ENCODE measurements around the gene DAG1. TPM values are rescaled to one million over a fixed set of nuclear protein-coding genes. Genes with fewer than 3 reads are reported as not detected.

Gene DAG1
- 23.6 TPM for total RNA-seq (ENCODE audit: insufficient read depth, low replicate concordance)

DNA sequence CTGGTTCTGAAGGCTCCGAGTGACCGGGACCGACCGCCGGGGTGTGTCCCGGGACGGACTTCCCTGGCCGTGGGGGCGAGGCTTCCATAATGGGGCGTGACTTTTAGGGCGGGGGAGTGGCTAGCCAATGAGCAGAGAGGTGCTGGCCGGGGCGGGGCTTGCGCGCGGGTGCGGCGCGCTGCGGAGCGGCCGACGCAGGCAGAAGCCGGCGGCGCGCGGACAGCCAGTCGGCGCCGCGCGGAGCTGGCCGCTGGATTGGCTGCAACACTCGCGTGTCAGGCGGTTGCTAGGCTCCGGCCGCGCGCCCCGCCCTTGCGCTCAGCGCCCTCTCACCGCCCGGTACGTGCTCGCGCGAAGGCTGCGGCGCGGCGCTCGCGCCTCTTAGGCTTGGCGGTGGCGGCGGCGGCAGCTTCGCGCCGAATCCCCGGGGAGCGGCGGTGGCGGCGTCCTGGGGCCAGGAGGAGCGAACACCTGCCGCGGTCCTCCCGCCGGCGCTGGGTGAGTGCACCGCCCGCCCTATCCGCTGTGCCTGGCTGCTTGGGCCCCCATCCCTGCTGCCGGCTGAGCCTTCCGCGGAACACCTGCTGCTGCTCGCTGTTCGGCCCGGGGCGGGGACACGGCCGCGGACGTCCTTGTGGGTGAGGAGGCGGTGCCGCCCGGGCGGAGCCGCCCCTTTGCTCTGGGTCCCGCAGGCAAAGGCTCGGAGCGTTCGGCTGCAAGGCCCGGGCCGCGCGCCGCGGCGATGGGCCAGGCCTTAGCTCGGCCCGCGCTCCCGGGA, at the start of gene DAG1:
Gene DAG1, plus strand, starts transcription at position 332 of the 778 bp plus-strand sequence. CDS start 40,268 bp downstream, outside the sequence.
- DNase-seq (ENCODE audit: low spot score), result peak; percentile 99

DNA sequence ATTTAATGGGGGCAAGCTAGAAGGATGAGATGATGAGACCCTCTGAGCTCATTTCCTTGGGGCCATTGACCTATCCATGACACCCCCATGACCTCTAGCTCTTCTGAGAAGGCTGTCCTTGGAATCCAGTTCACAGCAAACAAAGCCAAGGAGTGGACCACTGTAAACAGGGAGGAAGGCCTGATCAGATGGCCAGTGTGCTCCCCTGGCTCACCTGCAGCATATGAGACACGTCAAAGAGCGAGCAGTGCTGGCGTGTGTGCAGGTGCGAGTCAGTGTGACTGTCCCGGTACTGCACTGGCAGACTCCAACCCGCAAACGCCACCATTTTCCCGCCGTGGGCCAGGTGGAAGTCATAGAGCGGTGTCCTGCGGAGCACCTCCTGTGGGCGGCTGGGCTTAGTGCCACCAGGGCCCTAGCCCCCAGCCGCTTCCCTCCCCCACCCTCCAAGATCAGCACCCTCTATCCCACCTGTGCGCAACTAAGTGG, 48.1 kb upstream of the DAG1 start:
- DNase-seq (ENCODE audit: low spot score), result no peak

DNA sequence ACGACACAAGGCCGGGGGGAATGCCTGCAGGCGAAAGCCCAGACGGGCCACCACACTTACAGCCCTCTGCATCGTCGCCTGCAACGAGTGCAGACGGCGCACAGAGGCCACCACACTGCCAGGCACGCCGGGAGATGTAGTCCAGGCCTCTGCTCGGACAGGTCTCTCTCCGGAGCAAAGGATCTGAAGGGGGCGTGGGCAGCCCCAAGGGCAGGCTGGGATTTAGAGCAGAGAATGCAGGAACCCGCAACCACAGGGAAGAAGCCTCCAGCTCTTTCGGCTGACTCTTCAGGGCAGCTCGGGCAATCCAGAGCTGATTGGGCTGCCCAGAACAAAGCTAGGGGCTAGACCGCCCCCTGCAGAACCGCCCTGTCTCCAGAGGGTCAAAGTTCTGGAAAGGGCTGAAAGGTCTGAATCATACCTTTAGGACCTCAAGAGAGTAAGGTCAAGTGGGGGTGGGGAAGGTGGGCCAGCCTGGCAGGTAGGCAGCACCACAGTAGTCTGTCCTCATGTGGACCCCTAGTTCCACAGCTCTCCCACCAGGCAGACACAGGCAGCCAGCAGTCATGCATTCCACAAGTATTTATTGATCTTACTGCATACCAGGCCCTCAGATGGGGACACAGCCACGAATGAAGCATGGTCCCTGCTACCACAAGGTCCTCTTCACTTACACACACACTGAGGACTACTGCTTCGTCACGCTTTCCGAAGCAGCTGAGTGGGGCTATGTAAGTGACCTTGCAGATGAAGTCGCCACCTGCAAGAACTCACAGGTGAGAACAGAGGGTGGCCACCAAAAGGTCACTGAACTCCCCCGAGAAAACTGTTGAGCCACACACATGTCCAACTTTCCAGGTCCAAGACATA, 47.5 kb upstream of the DAG1 start, which contains the start of gene AMT:
Gene AMT, minus strand, starts transcription at position 95 of the 870 bp plus-strand sequence. Its CDS starts 23 bp downstream, at position 72.
- DNase-seq (ENCODE audit: low spot score), result peak; percentile 75

DNA sequence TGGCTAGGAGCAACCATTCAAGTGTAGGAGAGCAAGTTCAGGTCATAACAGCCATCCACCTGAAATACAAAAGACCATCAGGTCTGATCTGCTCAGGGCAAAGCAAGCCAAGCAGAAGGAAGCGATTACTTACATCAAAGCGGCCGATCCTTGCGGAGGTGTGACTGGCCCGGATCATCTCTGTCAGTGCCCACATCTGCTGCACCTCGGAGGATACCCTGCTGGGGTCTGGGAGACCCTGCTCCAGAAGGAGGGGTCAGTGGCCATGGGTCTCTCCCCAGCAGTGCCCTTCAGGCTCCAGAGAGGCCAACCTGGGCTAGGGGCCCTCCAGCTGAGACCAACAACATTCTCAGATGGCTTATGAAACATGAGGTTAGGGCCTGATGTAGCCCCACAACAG, 45.3 kb upstream of the DAG1 start:
- no peak for DNase-seq (ENCODE audit: low spot score)

DNA sequence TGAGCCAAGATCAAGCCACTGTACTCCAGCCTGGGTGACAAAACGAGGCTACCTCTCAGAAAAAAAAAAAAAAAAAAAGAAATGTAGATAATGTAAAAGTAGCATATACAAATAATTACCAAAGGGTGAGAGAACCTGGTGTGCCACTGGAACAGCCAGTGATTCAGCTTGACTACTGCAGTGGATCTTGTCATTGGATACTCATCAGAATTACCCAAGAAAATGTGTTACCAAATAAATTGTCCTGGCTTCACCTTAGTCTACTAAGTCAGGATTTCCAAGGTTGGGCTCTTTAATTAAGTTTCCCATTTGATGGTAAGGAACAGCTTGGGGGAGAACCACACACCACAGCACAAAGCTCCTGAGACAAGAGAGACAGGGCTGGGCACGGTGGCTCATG, 42.5 kb upstream of the DAG1 start:
- no peak for DNase-seq (ENCODE audit: low spot score)

DNA sequence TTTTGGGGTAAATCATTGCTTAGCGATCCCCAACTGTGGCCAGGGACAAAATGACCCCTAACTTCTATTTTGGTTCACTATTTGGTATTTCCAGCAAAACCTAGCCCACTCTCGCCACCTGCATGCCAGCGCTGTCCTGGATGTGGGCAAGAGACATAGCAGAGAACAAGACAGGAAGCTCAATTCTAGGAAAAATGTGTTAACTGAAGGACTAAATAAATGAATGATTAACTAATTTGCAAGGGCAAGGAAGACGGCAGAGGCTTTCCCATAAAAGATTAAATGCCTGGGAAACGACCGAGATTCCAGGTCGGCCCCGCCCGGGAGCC, 41.4 kb upstream of the DAG1 start:
- no peak for DNase-seq (ENCODE audit: low spot score)

DNA sequence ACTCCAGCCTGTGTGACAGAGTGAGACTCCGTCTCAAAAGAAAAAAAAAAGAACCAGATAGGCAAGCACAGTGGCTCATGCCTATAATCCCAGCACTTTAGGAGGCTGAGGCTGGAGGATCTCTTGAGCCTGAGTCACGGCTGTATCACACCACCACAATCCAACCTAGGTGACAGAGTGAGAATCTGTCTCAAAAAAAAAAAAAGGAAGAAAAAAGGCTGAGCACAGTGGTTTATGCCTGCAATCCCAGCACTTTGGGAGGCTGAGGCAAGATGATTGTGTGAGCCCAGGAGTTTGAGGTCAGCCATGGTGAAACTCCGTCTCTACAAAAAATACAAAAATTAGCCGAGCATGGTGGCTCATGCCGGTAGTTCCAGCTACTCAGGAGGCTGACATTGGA, 35.3 kb upstream of the DAG1 start:
- no peak for DNase-seq (ENCODE audit: low spot score)

DNA sequence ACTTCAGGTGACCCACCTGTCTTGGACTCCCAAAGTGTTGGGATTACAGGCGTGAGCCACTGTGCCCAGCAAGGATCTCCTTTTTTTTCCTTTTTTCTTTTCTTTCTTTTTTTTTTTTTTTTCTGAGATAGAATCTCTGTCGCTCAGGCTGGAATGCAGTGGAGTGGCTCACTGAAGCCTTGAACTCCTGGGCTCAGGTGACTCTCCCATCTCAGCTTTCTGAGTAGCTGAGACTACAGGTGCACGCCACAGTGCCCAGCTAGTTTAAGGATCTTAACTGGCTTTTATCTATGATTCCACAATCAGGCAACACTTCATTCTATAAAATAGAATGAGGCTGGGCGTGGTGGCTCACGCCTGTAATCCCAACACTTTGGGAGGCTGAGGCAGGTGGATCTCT, 24.7 kb upstream of the DAG1 start:
- no peak for DNase-seq (ENCODE audit: low spot score)

DNA sequence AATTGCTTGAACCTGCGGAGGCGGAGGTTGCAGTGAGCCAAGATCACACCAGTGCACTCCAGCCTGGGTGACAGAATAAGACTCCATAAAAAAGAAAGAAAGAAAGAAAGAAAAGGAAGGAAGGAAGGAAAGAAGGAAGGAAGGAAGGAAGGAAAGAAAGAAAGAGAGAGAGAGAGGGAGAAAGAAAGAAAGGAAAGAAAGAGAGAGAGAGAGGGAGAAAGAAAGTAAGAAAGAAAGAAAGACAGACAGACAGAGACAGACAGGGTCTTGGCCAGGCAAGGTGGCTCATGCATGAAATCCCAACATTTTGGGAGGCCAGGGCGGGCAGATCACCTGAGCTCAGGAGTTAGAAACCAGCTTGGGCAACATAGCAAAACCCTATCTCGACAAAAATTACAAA, 16.4 kb upstream of the DAG1 start:
- DNase-seq (ENCODE audit: low spot score), result no peak

DNA sequence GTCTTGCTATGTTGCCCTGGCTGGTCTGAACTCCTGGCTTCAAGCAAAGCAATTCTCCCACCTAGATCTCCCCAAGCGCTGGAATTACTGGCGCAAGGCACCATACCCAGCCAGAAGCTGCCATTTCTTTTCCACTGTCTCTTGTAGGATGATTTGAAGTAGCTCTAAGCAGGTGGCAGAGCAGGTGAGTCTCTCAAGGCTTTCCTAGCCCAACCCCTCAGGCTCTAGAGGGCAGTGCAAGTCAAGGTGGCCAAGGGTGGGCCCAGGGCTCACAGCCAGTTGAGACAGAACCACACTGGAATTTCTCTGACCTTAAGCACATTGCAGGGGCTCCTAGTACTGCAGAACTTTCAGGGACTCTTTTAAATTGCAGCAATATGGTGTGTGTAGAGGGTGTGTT, 15.6 kb upstream of the DAG1 start:
- no peak for DNase-seq (ENCODE audit: low spot score)

DNA sequence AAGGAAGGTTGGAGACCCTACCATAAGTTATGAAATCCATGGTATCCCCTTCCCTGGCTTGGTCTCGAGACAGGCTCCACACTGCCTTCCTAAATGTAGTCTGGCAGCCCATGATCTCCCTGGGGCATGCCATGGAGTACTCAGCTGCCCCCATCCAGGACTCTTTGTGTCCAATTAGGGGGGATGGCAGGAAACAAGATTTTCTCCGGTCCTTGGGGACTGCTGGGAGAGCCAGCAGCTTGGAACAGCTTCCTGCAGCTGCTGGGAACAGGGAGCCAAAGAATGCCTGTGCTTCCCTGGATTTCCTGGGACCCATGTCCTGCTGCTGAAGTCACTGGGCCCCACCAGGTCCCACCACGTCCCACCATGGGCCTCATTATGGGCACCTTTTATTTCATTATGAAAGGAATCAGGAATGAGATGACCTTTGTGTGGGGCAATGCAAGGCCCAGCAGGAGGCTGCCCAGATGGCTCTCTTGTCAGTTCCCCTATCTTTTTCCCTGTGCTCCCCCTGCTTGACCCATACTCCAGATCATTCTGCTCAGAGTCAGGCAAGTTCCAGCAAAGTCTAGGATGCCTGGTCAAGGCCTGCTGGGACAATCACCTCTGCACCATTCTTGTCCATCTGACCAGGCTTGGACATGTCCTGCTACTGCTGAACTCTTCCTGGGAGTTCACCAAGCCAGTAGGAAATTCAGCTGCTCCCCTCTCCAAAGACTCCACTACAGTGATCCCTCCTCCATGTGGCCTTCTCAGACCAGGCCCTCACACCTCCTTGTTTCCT, 15.0 kb upstream of the DAG1 start:
- DNase-seq (ENCODE audit: low spot score), result no peak

DNA sequence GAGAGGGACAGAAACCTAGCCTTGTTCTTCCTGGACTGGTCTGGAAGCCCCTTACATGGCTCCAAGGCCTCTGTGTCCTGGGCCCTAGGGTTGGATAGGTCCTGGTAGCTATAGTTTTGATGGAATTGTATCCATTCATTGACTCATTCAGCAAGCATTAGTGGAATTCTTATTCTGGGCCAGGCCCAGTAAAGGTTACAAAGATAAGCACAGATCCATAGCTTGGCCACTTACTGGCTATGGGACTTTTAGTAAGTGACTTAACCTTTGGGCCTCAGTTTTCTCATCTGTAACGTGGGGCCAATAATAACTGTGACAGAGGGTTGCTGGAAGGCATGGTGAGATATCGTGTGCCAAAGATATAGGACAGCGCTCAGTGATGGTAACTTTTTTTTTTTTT, 13.6 kb upstream of the DAG1 start:
- DNase-seq (ENCODE audit: low spot score), result no peak

DNA sequence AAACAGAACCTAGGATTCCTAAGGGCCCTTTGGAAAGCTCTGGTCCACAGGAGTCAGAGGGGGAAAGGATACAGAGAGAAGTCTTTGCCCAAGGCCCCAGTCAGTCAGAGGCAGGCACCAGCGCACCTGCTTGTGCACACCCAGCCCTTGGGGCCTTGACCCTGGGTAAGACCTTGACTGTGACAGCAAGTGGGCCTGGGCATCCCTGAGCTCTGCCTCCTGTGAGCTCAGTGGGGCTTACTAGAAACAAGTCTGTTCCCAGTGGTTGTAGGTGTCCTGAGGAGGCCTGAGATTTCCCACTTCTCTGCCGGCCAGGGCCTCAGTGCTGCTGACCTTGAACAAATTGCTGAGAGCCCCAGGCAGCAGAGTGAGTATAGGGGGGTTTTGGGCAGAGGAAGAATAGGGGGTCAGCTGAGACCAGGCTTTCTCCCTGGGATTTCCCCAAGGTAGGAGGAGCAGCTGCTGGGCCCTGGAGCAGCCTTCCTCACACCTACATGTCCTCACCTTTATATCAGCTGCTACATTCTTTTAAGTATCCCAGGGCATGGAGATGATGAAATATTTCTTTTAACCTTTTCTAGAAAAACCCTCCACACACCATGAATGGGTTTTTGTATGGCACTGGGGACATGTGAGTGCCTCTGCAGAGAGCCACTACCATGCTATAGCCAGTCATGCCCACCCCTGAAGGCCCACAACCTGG, 9.7 kb upstream of the DAG1 start:
- no peak for DNase-seq (ENCODE audit: low spot score)

DNA sequence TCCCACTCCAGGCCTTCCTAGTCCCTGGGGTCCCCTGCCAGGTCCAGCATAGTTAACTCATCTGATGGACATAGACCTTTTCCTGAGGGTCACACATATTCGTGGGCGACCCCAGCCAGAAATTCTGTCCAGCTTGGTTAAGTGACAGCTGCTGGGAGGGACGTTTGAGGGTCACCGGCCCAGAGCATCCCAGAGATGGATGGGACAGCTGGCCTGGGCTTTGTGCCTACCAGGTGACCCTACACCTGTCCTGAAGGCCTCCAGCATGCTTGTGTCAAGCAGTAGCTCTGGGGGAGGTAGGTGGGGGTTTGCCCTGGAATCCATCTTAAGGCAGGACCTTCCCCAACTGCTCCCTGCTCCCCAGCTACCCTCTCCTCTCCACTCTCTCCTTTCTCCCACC, 9.1 kb upstream of the DAG1 start:
- DNase-seq (ENCODE audit: low spot score), result no peak

DNA sequence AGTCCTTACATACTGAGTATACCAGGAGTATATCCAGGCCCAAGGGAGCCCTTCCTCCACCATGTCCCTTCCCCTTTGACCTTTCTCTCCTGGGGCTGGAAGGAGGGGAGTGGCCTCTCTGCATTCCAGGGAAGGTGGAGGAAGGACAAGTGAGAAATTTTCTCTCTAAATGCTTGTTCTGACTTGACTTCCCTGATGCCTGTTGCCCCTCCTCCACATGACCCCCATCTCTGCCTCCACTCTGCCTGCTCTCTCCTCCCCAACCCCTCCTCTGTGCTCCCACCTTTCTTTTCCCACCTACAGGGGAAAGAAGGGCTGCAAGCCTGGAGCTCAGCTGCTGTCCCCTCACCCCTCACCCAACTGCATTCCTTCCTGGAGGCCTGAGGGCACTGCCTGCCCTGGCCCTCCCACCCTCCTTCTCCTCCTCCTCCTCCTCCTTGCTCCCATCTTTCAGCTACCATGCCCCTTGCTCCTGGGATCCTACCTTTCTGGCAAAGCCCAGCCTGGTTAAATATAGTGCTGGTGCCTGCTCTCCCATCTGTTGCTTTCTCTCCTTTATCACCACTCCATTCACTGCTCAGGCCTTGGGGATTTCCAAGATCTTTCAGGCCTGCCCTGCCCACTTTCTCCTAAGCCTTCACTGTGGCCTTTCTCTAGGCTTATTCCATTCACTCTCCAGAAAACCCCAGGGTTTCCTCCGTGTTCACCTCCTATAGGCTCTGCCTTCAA, 8.5 kb upstream of the DAG1 start:
- peak; percentile 81 for DNase-seq (ENCODE audit: low spot score)

DNA sequence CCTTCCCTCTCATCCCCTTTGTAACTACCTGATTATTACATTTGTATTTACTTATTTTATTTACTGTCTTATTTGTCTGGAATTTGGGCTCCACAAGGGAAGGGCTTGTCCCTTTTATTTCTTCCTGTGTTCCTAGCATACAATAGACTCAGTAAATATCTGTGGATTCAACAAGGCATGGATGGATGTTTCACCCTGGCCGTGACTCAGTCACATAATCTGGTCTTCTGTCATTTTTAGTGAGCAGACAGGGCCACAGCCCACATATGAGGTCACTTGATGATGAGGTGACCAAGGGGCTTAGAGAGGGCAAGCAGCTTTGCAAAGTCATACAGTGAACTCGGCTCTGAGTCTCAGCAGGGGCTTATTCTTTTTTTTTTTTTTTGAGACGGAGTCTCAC, 7.8 kb upstream of the DAG1 start:
- DNase-seq (ENCODE audit: low spot score), result no peak

DNA sequence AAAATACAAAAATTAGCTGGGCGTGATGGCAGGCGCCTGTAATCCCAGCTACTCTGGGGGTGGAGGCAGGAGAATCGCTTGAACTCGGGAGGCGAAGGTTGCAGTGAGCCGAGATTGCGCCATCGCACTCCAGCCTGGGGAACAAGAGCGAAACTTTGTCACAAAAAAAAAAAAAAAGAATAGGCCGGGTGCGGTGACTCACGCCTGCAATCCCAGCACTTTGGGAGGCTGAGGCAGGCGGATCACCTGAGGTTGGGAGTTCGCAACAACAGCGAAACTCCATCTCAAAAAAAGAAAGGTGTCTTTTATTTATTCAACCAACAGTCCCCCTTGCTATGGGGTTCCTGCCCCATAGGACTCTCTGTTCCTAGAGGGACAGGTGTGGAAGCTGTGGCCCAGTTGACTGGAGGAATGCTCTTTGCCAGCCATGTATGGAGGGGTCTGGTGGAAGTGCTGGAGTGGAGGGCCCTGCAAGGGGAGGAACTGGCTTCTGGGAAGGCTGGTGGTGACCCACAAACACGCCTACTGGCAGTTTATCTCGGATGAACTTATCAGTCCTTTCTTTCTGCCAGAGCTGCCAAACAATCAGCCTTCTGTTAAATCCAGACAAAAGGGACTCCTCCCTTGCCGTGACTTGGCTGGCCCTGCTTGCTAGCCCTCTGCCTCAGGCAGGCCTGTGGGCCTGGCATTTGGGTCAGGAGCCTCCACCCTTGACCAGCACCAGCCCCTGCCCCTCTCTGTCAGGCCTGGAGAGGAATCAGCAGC, 4.6 kb upstream of the DAG1 start:
- peak; percentile 49 for DNase-seq (ENCODE audit: low spot score)

DNA sequence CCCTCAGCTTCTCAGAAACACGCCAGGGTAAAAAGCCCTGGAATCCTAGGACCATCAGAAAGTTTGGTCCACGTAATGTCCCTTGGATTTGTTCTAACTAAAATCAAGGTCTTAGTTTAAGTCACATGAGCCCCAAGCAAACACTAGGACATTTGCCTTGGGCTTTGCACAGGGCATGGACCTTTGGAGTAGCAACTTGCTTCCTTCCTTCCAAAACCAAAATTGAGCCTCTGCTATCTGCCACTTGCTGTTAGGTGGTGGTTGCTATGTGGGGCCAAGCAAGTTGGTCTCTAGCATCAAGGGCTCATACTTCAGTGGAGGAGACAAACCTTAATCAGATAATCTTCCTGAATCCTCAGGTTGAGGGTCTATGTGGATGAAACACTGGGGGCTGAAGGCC, 4.0 kb upstream of the DAG1 start:
- DNase-seq (ENCODE audit: low spot score), result no peak

DNA sequence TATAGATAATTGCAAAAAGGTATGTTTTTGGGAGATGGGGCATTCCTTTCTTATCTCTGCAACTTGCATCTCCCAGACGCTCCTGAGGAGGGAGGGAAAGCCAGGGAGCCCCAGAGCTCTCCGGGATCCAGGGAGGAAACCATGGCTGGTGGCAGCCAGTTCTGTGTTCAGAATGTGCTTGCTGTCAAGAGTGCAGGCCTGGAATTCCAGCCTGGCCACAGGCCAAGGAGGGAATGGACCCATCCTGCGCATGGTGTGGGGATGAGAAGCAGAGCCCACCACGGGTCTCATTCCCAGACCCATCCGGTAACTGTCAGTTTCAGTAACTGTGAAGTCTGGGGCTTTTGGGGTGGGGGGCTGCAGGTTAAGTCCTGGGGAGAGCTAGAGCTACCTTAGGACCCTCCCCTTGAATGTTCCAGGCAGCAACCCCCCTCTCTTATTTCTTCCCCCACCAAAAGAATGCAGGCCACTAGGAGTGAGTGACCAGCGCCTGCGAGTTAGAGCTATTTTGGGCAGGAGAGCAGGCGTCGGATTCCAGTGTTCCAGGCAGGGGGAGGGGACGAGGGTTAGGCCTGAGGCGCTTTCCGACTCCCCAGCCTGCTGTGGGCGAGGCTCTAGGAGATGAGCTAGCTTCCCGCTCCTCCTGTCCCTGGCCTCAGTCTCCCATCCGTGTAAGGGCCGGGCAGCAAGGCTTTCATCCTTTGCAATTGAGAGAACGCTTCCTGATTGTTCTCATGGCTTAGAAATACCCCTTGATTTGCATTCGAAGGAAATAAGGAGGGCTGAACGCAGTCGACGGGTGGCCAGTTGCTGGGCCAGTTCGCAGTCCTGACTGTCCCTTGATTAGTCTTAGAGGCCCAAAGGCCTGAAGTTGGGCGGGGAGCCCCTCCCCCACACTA, 781 bp upstream of the DAG1 start:
- peak; percentile 96 for DNase-seq (ENCODE audit: low spot score)
